CD4-positive, alpha-beta T cell treated with Interleukin-4 for 1 hour (primary cell): ENCODE measurements around the gene TENT4A.

Experiments
- DNase-seq, 2 donors: peaks; one replicate each; pipeline ENCODE4 v3.0.0-alpha.2; 2020 to 2022

The TENT4A gene

DNA sequence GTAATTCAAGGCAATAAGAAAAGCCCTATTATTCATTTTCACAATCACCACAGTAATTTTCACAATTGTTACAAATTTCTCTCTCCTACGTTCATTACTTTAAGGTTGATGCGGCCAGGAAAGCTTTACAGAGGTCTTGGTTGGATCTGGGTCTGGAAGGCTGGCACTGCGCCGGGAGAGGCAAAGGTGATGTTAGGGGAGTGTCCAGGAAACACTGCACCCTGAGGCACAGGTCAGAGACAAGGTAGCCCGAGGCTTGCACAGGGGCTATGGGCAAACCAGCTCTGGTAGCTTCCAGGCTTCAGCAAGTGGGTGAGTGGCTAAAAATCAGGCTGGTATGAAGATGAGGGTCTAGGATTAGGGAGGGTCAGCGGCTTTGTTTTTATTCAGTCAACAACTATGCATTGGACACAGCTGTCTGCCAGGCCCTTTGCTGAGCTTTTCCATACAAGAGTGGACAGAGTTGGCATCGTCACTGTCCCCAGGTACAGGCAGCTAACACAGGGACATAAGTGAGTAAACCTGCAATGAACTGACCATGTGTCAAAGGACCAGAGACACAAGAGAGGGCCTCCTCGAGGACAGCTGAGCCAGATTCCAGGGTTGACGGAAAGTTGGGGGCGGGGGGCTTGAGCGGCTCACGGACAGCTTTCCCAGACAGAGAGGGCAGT, 12.4 kb upstream of the TENT4A start:
- DNase-seq: no peak

DNA sequence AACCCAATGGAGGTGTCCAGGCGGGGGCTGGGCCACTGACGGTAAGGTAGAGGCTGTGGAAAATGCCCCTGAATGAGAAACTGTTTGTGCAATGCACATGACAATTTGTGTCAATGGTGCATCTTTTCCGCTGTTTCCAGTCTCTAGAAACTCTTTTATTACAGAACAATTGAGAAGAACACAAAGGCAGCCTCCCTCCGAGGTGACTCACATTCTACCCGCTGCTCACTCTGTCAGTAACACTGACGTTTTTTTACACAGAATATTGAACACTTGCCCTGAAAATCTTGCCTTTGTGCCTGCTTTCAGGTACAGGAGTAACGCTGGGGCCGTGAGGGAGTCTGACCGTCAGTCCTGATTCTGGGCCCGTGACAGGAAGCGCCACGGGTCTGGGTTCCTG, 11.7 kb upstream of the TENT4A start:
- DNase-seq: no peak

DNA sequence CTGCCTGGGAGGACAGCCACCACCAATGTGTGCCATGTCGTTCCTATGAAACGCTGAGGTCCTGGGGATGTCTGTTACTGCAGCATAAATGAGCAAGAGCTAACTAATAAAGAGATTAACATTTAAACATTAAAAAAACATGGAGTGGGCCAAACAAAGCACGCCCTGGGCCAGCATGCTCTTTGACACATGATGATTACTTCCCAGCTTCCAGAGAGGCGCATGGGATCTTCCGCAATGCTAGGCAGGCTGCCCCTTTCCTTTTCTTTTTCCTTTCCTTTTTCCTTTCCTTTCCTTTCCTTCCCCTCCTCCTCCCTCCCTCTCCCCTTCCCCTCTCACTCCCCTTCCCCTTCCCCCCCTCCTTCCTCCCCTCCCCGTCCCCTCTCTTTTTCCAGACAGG, 10.6 kb upstream of the TENT4A start:
- DNase-seq: no peak

DNA sequence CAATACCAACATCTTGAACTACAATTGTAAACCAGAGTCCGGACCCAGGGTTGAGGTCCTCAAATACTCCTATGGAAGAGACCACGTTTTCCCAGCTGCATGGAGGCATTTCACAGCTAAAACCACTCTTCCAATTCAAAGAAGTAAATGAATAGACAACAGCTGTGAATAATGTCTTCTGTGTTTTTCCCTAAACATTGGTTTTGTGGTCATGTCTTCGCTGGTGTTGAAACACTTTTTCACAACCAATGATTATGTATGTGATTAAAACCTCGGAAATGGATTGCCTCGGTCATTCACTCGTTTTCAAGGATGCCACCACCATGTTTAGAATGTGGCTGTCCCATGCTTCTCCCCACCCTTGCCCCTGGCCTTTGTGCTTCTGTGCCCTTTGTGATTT, 9.4 kb upstream of the TENT4A start:
- DNase-seq: no peak

DNA sequence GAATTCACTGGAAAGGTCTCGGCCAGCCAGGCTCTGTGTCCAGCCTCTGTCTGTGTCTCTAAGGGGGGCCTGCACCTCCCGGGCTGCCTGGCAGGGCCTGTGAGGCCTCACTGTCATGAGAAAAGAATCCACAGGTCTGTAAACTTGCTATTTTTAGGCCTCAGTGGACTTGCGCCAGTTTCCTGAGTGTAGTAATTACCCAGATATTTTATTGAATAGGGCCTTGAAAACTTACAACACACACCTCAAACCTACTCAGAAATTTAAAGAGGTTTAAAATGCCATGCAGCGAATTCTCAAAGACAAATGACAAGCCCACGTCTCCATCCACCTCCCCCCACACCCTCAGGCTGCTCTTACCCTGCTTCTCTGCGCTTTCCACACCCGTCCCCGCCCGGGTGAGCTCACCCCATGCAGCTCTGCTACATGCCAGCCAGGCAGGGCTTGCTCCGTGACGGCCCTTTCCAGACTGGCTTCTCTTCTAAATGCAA, 8.8 kb upstream of the TENT4A start:
- DNase-seq: no peak

DNA sequence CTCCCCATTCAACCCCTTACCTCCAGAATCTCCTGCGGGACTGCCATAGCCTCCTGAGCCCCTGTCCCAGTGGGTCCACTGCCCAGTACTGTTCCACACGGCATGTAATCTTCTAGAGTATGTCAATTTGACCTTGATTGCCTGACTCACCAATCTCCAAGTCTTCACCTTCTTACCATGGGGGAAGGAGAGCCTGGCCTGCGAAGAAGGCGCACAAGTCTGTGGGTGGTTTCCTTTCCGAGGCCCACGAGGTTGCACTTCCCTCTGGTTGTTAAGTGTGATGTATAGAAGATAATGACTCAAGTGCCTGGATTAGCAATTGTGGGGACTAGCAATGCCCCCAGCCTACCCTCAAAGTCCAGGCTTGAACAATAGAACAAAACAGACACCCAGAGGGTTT, 8.1 kb upstream of the TENT4A start:
- no peak for DNase-seq

DNA sequence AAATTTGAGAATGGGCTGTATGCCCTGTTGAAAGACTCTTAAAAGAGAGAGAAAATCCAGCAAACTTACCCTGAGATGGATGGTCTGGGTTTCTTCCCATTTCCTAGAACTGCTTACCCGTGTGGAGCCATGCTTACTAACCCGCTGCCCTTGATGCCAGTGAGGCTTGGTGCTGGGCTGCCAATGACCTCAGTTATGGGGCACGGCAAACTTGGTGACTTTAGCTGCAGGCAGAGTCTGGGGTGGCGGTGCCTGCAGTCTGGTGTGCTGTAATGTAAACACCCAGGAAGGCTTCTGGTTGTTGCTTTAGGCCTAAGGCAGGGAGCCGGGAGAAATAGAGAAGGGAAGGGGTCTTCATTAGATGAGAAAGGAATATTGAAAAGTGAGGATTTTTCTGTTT, 7.3 kb upstream of the TENT4A start:
- DNase-seq: no peak

DNA sequence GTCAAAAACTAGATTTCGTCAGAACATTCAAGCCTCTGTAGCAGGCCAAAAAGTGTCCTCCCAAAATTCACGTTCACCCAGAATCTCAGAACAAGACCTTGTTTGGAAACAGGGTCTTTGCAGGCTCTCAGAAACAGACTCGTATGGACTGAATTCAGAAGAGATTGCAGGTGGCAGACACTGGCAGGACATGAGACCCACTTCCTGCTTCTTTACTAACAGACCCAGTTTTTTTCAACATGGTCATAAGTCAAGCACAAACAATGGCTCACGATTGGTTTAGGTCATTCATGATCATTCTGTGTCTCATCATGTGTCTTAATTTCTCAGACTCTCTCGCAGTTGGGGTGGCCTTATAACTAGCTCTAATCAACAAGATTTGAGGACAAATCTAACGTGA, 5.4 kb upstream of the TENT4A start:
- no peak for DNase-seq

DNA sequence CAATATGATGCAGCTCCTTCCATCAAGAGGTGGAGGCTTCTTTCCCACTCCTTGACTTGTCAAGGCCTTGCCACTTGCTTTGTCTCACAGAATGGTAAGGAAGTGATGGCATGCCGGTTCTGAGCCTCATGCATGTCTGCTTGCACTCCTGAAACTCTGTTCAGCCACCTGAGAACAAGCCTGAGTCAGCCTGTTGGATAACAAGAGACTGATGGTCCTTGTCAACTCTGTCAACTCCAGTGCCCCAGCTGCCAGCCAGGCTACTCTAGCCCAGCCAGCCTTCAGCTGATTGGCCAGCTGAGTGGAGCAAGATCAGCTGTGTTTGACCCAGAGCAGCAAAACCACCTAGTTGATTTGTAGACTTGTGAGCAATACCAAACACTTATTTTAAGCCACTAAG, 4.4 kb upstream of the TENT4A start:
- no peak for DNase-seq

DNA sequence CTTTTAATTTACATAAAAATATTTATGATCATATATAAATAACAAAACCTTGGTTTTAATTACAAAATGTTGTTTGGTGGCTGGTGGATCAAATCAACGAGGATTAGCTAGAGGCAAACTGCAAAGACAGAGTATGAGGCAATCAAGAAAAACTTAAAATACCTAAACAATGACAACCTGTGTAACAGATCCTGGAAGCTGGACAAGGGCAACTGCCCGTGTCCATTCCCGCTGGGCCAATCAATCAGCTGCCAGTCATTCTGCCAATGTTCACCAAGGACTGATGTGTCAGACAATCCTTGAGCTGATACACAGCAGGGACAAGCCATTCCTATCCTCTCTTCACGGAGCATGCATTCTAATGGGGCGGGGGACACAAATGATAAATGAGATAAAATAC, 3.2 kb upstream of the TENT4A start:
- DNase-seq: no peak

DNA sequence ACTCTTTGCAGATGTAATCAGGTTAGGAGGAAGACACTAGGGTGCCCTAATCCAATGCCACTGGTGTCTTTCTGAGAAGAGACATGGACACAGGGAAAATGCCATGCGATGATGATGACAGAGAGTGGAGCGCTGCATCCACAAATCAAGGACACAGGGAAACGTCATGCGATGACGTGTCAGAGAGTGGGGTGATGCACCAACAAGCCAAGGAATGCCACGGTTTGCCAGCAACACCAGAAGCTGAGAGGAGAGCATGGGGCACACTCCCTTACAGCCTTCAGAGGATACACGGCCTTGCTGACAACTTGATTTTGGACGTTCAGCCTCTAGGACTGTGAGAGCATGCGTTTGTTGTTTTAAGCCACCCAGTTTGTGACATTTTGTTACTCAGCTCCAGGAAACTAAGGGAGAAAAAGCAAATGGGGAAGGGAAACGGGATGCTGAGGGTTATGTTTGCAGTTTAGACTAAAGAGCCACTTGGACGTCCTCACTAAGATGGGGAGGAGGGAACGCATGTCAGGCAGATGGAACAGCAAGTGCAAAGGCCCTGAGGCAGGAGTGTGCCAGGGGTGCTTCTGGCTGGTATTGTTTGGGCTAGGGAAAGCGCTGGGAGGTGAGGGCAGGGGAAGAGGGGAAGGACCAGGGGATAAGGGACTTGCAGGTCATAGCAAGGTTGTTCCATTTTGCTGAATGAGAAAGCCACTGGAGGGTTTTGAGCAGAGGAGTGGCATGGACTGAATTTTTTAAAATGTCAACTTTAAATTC, 2.5 kb upstream of the TENT4A start:
- no peak for DNase-seq

DNA sequence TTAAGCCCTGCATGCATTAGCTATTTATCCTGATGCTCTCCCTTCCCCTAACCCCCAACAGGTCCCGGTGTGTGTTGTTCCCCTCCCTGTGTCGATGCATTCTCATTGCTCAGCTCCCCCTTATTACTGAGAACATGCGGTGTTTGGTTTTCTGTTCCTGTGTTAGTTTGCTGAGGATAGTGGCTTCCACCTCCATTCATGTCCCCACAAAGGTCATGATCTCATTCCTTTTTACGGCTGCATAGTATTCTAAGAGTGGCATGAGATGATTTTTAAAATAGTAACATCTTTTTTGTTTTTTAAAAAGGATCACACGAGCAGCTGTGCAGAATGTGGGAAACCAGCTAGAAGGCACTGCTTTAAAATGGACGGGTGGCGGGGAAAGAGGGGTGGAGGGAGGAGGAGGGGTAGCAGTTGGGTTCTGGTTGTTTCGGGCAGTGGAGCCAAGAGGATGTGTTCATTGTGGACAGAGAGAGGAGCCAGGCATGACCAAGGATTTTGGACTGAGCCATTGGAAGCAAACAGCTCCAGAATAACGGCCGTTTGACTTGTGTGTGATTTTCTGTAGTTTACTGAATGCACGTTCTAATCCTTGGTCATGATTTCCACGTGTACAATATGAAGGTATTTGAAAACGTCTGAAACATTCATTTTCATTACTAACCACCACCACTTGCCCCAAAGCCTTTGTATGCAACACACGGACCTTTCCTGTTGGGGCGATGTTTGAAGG, 1.7 kb upstream of the TENT4A start:
- no peak for DNase-seq

DNA sequence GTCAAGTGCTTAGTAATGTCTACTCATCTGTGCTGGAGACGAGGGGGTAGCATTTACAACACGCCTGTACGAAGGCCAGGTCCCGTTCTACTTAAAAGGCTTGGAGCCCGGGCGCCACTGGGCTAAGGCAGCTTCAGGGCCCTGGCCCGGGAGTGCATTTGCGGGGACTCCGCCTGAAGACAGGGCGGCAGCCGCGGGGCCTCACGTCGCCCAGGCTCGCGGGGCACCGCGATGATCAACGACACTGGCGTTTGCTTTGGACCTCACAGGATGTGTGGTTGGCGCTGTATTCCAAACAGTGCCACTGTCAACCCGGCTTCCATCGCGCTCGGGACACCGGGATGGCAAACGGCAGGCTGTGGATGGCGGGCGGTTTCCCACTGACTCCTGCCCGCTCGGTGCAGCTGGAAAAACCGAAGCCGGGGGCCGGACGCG, 1.1 kb upstream of the TENT4A start:
- peak; percentile 40 to 43 for DNase-seq

DNA sequence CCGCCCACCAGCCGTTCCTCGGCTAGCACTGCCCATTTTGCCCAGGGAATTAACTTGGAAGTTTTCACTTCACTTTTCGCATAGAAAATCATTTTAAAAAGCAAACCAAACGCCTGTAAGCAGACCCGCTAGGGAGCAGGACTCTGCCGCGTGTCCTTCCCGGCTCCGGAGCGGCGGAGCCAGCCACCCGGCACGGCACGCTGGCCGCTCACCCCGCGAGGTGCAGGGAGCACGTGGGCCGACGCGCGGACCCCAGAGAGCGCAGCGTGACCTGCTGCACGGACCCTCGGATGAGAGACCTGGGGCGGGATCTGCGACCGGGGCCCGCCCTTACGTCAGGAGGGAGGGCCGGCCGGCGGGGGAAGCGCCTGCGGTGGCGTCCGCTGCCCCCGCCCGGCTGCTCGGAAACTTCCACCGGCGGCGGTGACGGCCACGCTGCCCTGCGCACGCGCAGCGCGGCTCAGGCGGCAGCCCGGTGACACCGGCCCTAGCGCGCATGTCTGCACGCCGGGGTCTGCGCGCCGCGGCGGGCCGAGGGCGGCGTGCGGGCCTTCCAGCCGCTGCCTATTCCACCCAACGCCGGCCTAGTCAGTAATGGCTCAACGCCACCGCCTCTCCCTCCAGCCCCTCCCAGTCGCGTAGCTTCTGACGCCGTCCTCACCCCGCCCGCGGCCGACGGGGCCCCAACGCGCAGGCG, 507 bp upstream of the TENT4A start:
- DNase-seq: peak; percentile 97

DNA sequence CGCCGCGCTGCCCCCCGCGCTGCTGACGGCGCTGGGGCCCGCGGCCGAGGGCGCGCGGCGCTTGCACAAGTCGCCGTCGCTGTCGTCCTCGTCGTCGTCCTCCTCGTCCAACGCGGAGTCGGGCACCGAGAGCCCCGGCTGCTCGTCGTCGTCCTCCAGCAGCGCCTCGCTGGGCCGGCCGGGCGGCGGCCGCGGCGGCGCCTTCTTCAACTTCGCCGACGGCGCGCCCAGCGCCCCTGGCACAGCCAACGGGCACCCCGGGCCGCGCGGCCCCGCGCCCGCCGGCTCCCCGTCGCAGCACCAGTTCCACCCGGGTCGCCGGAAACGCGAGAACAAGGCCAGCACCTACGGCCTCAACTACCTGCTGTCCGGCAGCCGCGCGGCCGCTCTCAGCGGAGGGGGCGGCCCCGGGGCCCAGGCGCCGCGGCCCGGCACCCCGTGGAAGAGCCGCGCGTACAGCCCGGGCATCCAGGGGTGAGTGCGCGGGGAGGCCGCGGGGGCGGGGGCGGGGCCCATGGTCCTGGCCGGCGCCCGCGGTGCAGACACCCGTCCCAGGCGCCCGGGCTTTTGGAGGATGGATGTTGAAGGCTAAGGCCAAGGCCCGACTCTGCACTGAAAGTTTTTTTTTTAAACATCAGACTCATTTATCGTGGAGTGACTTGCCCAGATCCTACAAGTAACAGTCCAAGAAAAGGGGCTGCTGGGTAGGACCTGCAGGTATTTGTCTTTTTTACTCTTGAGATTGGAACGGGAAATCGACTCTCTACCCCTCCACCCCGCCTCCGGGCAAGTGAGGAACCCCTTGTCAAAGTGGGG, 1.2 kb downstream of the TENT4A start:
- DNase-seq: peak in 1 of 2 donors; percentile 19

DNA sequence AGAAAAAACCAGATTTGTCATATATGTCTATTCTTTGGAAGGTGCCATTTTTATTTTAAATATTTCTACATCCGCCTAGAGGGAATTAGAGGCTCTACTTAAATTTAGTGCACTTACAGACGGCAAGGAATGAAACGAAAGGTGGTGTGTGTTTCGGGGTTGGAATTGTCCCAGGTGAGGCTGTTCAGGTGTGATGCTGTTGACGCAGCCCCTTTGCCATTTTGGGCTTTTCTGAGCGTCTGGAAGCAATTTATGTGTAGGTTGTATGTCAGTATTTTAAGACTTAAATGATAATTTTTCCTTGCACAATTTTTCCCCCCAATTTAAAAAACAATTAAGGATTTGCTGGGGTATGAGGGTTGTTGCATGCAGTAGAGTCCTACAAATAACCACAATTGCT, 2.0 kb downstream of the TENT4A start:
- no peak for DNase-seq

DNA sequence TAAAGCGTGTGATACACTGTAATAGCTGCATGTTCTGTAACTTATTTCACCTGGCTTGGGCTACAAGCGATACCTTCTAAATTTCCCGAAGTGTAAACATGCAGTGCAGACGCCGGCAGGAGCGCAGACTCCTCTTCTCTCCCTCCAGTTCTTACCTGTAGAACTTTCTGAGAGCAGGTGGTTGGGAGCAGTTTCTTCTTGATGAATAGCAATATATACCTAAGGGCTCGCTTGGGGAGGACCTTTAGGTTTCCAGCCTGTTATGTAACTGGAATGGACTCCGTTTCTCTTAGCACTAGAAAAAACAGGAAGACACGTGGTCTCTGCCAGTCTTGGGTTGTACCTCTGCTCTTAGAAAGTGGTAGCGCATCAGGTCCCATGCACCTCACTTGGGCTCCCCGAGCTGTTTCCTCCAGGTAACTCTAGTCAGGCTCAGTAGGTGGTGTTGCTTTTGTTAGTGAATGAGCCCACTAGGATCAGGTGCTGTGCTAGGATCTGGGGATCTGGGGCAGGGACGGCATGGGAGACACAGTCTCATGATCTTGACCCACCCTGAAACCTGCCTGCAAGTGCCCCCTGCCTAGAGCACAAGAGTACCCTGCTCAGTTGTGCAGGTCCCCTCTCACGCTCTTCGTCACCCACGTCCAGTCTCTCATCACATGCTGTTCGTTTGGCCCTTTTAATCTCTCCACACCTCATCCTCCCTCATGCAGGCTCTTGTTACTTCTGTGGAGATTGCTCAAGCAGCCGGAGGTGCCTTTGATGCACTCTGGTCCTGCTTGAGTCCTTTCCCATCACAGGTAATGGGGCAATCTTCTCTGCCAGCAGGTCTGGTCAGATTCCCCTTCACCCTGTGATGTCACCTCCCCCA, 2.8 kb downstream of the TENT4A start:
- DNase-seq: peak; percentile 39 to 60

DNA sequence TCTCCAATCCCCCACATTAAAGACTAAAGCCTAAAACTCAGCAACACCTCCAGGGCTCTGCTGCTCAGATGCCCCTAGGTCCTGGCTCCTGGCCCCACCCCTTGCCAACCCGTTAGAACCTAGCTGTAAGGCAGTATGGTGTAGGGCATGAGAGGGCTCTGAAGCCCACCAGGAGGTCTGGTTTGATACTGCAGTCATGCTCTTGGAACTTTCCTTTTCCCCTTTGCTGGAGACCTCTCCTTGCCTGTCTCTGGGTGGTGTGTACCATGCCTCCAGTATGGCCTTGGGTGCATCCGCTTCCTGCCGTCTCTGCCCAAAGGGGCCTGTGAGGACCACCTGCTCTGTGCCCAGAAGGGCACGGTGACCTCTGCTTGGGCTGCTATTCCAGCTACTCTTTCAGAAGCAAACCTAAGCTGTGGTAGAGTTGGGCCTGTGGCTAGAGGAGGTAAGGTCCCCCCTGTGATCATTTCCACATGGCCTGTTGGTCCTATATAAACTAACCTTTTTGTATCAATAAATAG, 3.5 kb downstream of the TENT4A start:
- DNase-seq: no peak

DNA sequence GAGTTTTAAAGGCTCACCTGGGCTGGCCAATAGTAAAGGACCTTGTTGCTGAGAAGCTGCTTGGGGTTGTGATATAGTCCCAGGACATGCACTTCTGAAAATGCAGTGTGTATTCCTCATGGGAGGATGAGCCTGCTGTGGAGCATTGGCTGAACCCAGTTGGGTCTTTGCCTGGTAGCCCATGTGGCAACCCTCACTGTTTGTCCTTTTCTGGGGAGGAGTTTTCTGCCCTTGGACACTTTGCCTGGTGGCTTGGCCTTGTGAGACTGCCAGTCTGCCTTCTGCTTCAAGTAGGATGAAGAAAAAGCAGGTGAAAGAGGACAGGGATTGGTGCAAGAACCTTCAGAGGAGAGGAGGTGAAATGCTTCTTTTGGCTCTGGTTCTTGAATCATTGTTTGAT, 4.0 kb downstream of the TENT4A start:
- no peak for DNase-seq

DNA sequence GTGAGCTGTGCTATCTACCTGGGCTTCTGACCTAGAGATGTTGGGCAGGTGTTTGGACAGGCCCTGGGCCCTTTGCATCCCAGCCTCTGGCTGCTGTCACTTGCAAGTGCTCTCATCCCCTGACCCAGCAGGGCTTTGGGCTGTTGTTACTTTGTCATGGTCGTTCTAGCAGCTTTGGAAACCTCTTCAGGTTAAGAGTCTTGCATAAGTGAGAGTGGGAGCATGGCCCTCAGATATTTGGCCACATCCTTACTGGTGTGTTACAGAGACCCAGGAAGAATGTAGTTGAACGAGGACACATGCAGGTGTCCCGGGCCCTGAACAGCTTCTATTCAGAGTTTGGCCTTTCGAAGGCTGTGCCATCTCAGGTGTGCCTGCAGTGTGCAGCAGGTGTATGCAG, 4.5 kb downstream of the TENT4A start:
- DNase-seq: no peak

DNA sequence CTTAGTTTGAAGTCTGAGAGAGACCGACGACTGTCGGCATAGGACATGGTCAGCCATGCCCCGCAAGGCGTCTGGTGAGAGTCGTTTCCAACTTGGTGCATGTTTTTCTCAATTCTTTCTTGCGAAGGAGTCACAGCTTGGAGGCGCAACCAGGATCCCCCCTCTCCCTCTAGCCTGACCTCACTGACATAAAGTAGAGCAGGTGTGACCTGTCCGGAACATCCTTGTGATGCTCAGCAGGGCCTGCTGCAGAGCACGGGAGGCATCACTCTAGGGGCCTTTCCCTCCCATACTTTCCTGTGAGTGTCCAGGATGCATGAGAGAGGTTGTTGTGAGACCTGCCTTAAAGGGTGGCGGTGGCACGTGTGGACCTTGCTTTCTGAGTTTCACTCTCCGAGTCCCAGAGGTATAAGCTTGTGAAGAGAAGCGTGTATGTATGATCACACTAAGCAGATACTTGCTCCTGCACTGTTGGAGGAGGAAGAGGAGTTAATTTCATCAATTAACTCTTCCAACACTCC, 5.0 kb downstream of the TENT4A start:
- no peak for DNase-seq
